ENCODE measurements around the gene LHPP. TPM values are rescaled to one million over a fixed set of nuclear protein-coding genes. Genes with fewer than 3 reads are reported as not detected.

LHPP gene
- total RNA-seq, 1 donor from 2014 or later = 4.2 TPM

DNA sequence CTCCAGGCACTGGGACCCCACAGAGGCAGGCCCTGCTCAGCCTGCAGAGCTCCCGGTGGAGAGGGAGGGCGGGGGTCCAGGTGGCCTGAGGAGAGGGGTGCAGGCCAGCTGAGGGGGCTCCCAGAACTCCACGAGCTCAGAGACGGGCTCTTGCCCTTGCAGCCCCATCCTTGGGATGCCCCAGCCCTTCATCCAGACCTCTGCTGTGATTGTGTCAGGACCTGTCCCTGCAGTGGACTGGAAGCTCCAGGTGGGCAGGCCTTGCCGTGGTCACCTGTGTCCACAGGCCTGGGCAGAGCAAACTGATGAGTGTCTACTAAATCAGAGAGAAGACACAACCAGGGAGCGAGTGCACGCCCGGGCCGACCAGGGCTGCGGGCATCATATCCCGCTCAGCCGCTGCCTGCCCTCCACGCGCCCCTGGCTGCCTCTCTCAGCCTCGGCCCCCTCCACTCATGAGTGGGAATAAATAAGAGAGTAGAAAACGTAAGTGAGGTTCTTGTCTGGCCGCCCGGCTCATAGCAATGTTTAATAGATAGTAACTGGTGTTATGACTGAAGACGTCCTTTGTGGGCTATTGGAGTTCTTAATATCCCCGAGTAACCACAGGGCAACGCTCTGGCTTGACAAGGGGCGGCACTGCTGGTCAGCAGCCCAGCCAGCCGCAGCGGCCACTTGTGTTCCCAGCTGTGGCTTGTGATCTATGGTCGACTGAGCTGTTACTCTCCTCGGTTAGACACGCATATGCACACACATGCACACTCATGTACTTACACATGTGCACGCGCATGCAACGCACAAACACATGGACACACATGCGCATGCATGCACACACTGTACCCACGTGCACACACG, 105.6 kb downstream of the LHPP start:
- Mint-ChIP-seq H3K27ac (ENCODE audit: unreplicated experiment) (no peak overlapping the region), H3K4me3 (ENCODE audit: unreplicated experiment) (no peak overlapping the region)
- TF ChIP-seq, protein P1, sequence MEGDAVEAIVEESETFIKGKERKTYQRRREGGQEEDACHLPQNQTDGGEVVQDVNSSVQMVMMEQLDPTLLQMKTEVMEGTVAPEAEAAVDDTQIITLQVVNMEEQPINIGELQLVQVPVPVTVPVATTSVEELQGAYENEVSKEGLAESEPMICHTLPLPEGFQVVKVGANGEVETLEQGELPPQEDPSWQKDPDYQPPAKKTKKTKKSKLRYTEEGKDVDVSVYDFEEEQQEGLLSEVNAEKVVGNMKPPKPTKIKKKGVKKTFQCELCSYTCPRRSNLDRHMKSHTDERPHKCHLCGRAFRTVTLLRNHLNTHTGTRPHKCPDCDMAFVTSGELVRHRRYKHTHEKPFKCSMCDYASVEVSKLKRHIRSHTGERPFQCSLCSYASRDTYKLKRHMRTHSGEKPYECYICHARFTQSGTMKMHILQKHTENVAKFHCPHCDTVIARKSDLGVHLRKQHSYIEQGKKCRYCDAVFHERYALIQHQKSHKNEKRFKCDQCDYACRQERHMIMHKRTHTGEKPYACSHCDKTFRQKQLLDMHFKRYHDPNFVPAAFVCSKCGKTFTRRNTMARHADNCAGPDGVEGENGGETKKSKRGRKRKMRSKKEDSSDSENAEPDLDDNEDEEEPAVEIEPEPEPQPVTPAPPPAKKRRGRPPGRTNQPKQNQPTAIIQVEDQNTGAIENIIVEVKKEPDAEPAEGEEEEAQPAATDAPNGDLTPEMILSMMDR (IDR thresholded peaks at IDR 0.05; ENCODE audit: unreplicated experiment) = no peak

DNA sequence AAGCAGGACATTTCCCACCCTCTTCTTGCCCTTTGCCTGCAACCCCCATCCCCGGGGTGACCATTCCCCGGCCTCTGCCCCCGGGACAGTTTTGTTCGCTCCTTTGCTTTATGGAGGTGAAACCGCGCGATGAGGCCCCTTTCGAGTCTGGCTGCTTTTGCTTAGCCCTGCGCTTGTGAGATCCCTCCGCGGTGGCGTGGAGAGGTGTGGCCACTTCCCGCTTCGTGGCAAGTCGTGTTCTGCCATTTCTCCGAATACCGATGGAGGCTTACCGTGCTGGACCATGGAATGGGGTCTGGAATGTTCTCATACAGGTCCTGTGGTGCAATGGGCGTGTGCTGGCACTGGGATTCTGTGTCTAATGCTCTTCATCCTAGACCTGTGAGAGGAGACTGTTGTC, 106.7 kb downstream of the LHPP start:
- Mint-ChIP-seq H3K4me3 (ENCODE audit: unreplicated experiment) (no peak overlapping the region), H3K27me3 (ENCODE audit: unreplicated experiment) (peaks cover 2% of the 10 kb centered on the region), H3K4me1 (ENCODE audit: unreplicated experiment) (no peaks in the 10 kb centered on the region), H3K36me3 (ENCODE audit: low read depth, unreplicated experiment) (no peaks in the 10 kb centered on the region), H3K27ac (ENCODE audit: unreplicated experiment) (no peak overlapping the region), H3K9me3 (ENCODE audit: unreplicated experiment) (no peaks in the 10 kb centered on the region)
- TF ChIP-seq, protein P1 (IDR thresholded peaks at IDR 0.05; ENCODE audit: unreplicated experiment) = no peak
- no peak for DNase-seq (ENCODE audit: low spot score)

More for the DNA sequence above, 105.6 kb downstream of the LHPP start:
- peaks cover 2% of the 10 kb centered on the region for H3K27me3 Mint-ChIP-seq (ENCODE audit: unreplicated experiment)
- no peaks in the 10 kb centered on the region for H3K36me3 Mint-ChIP-seq (ENCODE audit: low read depth, unreplicated experiment)
- H3K9me3 Mint-ChIP-seq (ENCODE audit: unreplicated experiment) = no peaks in the 10 kb centered on the region
- no peak for DNase-seq (ENCODE audit: low spot score)
- no peaks in the 10 kb centered on the region for H3K4me1 Mint-ChIP-seq (ENCODE audit: unreplicated experiment)

DNA sequence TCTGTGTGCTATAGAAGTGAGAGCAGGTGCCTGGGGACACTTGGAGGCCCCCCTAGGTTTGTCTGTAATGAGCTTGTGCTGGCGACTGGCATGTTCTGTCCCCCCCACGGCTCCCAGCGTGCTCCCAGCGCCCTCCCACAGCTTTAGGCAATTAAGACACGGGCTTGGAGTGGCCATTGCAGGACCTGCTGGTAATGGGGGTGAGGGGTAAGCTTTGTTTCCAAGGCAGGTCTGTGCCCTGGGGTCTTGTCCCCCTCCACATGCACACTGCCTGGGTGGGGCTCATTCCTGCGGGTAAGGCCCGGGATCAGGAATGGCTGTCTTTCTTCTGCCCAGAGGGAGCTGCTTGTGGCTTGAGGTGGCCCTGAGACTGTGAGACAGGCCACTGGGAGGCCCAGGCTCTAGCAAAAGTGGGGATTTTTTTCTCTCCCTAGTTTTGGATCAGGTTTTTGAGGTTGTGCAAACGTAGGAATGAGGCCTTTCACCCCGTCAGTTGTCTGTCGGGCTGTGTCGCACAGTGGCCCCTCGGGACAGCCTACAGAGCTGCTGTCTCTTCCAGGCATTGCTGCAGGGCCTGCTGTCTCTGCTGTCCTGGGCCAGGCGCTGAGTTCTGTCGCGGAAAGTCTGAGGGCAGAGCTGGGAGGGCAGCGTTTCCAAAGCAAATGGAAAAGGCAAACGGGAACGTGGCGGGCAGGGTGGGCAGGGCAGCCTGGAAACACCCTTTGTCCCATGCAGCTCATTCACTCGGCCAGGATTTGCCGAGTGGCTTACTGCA, 107.4 kb downstream of the LHPP start:
- no peaks in the 10 kb centered on the region for H3K36me3 Mint-ChIP-seq (ENCODE audit: low read depth, unreplicated experiment)
- H3K4me3 Mint-ChIP-seq (ENCODE audit: unreplicated experiment) = no peak overlapping the region
- peaks cover 2% of the 10 kb centered on the region for H3K27me3 Mint-ChIP-seq (ENCODE audit: unreplicated experiment)
- no peak overlapping the region for H3K27ac Mint-ChIP-seq (ENCODE audit: unreplicated experiment)
- TF ChIP-seq, protein P1 (IDR thresholded peaks at IDR 0.05; ENCODE audit: unreplicated experiment) = no peak
- H3K9me3 Mint-ChIP-seq (ENCODE audit: unreplicated experiment) = no peaks in the 10 kb centered on the region
- no peak for DNase-seq (ENCODE audit: low spot score)
- H3K4me1 Mint-ChIP-seq (ENCODE audit: unreplicated experiment) = no peaks in the 10 kb centered on the region

DNA sequence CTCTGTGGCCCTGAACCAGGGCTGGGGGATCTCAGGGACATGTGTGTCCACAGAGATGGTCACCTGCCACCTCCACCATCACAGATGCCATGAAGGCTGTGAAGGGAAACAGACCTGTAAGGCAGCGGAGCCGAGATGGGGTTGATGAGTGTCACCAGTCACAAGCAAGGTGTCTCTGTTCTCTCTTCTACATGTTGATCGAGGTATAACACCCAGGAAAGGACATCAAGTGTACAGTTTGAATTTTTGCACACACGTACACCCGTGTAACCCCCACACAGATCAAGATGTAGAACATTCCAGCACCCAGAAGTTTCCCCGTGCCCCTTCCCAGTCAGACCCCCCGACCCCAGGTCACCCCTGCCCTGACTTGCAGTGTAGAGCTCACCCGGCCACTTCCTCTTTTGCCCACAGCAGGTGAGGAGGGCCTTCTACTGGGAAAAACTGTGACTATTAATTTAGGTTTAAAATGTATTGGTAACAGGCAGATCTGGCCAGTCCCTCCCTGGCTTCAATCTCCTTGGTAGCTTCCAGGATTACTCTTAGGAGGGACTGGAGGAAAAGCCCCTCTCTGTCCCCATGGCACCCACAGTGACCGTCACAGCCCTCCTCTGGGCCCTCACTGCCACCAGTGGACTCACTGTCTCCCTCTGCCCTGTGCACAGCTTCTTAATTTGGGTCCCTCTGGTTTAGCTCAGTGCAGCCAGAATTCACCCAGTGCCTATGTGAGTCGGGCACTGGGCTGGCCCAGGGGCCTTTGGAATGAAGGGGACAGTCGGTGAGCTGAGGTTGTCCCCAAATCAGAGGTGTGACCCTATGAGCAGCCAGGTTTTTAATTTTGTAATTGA, 108.2 kb downstream of the LHPP start:
- TF ChIP-seq, protein P1 (IDR thresholded peaks at IDR 0.05; ENCODE audit: unreplicated experiment) = no peak
- Mint-ChIP-seq H3K9me3 (ENCODE audit: unreplicated experiment) (no peaks in the 10 kb centered on the region), H3K27ac (ENCODE audit: unreplicated experiment) (no peak overlapping the region), H3K27me3 (ENCODE audit: unreplicated experiment) (no peaks in the 10 kb centered on the region), H3K4me1 (ENCODE audit: unreplicated experiment) (no peaks in the 10 kb centered on the region), H3K4me3 (ENCODE audit: unreplicated experiment) (no peak overlapping the region), H3K36me3 (ENCODE audit: low read depth, unreplicated experiment) (no peaks in the 10 kb centered on the region)
- DNase-seq (ENCODE audit: low spot score) = no peak

All from endothelial cell (in vitro differentiated cells).